Activated CD4-positive, CD25-positive, alpha-beta regulatory T cell (primary cell): ENCODE data around the gene PPFIBP1.

Experiments
- DNase-seq, 4 experiments: peaks; one replicate each; lab custom pipeline; 2025; lab: John Stamatoyannopoulos, UW

PPFIBP1 gene

DNA sequence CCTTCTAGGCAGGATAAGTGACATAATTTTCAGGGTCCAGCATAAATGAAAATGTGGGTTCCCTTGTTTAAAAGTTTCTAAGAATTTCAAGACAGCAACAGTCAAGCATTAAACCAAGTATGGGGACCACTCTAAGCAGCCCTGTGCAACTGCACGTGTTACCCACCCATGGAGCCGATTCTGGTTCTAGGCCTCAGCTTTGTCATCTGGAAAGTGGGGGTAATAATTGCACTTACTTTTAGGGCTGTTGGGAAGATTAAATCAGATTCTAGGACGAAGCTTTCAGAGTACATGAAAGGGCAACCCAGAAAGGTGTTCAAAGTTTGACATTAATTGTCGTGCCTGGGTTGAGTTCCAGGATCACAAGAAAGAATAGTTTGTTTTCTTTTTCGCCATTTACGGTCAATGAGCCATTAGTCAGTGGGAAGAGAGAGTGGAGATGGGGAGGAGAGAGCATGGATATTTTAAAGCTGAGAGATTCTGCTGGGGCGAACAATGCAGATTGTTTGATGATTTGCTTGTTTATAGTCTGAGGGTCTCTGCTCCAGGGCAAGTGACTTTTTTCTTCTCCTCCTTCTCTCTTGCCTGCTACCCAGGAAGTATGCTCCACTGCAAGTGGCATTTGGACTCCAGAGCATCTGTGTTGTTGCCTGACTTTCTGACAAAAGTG, 10.7 kb upstream of the PPFIBP1 start:
- DNase-seq, result no peak

- DNase-seq, result no peak
Measured at GRCh38 chr12:27515671-27516070, 8.3 kb upstream of the PPFIBP1 start.

GRCh38 chr12:27516625-27517024, 7.4 kb upstream of the PPFIBP1 start:
- DNase-seq, result no peak

GRCh38 chr12:27517546-27517945, 6.5 kb upstream of the PPFIBP1 start:
- no peak for DNase-seq

- no peak for DNase-seq
Measured at GRCh38 chr12:27517961-27518665, 5.9 kb upstream of the PPFIBP1 start.

- DNase-seq, result no peak
Measured at GRCh38 chr12:27521066-27521465, 2.9 kb upstream of the PPFIBP1 start.

GRCh38 chr12:27521981-27522380, 2.0 kb upstream of the PPFIBP1 start:
- no peak for DNase-seq

GRCh38 chr12:27523305-27523641, 733 bp upstream of the PPFIBP1 start:
- DNase-seq, result no peak

DNA sequence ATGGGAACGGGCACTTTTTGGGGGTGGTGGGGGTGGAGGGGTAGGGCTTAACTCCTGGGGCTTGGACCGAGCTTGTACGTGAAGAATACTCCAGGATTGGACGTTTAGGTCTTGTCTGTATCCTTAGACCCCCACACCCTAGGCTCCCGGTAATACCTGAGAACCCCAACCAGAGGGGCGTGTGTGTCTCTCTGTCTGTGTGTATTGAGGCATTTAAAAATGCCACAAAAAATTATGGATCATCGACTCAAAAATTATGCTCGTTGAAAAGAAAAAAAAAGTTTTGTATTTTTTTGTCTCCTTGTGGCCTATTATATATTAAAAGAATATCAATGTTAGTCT, 459 bp downstream of the PPFIBP1 start:
- DNase-seq, result no peak

- DNase-seq, result no peak
Measured at GRCh38 chr12:27524839-27525753, 1.1 kb downstream of the PPFIBP1 start.

DNA sequence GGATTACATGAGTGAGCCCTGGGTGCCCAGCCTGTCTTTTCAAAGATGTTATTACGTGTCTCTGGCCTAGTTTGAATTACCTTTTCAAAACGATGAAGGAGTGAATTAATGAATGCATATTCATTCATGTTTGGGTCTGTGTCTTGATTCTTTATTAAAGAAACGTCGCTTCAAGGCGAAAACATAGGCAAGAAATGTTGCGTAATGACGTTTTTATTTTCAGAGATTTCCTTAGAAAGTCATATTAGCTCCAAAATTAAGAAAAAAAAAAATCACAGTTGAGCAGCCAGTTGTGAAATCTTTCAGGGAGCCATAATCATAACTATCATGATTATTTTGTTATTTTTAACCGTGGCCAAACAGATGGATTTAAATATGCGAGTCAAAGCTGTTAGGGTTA, 3.5 kb downstream of the PPFIBP1 start:
- no peak for DNase-seq

GRCh38 chr12:27528788-27529187, 4.8 kb downstream of the PPFIBP1 start:
- DNase-seq, result no peak

- DNase-seq, result no peak
Measured at GRCh38 chr12:27530157-27530922, 6.3 kb downstream of the PPFIBP1 start.

DNA sequence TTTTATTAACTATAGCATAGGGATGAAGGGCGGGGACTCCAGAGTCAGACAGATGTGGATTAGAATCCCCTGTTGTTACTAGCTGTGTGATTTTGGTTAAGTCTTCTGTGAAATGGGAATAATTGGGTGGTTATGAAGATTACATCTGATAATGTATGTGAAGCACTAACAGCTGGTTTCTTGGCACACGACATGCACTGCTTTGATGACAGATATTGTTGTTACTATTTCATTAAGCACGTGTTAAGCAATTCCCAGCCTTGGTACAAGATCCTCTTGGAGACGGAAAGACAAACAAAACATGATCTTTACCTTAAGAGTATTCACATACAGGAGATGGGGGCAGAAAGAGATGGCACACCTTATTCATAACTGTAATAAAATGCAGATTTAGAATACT, 7.9 kb downstream of the PPFIBP1 start:
- no peak for DNase-seq

DNA sequence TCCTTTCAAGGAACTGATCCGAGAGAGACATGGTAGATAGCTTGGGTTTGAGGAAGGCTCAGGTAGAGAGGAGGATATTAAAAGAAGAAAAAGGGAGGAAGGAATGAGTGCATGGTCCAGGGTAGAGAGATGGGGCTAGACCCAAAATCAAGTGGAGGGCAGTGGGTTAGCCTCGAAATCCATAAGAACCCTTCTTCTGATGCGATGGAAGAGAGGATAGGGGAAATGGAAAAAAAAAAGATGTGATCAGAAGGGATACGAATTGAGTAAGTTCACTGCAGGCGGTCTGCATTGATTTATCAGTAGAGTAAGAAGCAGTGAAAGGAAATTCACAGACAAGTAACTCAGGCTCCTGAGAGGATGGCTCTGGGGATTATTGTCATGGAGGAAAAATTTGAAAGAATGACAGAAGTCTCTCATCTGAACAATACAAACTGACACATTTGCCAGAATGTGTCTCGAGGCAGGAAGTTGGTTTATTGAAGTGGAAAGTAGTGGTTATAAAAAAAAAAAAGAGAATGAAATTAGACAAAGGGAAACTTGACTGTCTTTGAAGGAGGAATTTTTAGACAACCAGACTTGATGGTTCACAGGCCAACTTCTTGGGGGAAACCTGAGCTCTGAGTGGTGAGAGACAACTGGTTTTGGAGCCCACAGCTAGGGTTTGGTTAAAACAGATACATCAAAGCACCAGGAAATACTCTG, 10.2 kb downstream of the PPFIBP1 start:
- DNase-seq, result no peak

DNA sequence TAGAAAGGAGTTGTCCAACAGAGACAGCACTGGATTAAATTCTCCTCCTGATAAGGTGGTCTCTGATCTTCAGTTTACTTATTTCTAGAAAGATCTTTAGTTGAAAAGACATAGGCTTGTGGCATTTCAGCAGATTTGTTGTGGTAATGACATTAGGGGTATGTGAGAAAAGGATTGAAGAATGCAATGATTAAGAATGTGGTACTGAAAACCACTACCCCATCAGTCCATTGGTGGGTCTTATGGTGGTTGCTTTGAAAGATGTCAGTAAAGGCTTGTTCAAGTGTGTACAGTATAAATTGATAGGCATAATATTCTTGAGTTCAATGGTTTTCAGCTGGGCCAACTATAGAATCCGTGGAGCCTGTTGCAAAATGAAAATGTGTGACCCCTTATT, 10.8 kb downstream of the PPFIBP1 start:
- DNase-seq, result no peak

GRCh38 chr12:27535318-27535717, 11.3 kb downstream of the PPFIBP1 start:
- no peak for DNase-seq

- DNase-seq, result no peak
Measured at GRCh38 chr12:27537855-27538675, 14.1 kb downstream of the PPFIBP1 start.

DNA sequence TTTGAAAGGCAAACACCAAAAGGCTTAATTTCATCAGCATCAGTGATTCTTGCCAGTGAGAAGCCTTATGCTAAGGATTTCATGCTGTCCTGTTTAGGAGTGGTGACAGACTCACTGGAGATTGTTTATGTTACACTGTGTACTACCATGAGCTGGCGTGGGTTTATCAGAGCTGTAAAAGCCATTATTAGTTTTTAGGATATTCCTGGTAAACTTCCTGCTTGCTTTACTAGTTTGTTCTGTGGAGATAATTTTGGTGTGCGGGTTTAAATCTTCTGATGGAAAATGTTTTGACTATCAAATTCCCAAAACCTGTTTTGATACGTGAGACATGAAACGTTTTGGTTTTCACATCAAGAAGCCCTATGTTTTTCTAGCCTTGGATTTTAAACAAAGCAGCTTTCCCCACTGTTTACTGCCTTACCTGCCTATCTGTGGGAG, 15.2 kb downstream of the PPFIBP1 start:
- no peak for DNase-seq

DNA sequence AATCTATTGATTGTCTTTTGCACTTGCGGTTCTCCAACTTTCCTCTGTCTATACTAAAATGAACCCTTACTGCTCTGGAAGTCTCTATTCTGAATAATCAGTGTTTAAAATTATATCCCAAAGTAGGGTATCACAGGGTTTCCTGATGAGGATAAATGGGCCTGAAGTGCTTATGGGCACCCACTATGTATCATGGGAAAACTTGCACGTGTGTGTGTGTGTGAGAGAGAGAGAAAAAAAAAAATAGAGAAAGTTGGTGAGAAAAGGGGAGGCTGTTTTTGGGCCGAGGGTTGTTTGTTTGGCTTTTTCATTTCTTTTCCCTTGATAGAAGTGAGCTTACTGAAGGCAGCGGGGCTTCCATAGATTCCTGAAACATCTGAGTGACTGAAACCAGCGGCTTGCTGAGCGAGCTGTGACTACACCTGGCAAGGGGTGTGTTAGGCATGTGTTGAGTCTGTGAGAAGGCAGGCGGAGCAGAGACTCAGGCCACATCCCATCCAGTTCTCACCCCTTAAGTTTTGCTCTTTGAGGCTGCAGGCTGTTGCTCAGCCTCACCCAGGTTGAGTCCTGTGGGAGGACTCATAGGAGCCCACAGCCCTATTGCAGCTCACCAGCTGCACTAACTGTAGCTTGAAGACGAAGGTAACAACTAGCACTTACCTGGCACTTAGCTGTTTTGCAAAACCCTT, 17.2 kb downstream of the PPFIBP1 start:
- no peak for DNase-seq
